GM23248 (cell line): ENCODE measurements around the gene SLU7. TPM values are rescaled to one million over a fixed set of nuclear protein-coding genes. Genes with fewer than 3 reads are reported as not detected.

Experiments used
- DNase-seq: peaks from one replicate; pipeline ENCODE4 v3.0.0-alpha.2; 2015
- H2AFZ ChIP-seq: fragments of 200-600 bp; sonication (generic); 2 replicates; pipeline ENCODE4 v1.6.1; 2016; ENCODE audit warnings: antibody characterized with exemption
- H3F3A ChIP-seq: fragments of 200-600 bp; sonication (generic); 2 replicates; pipeline ENCODE4 v1.6.1; 2016; ENCODE audit warnings: mild to moderate bottlenecking, antibody characterized with exemption, mixed run types; ENCODE audit not compliant: insufficient read depth
- H3K27ac ChIP-seq: fragments of 200-600 bp; sonication (generic); 2 replicates; pipeline ENCODE4 v1.5.1; 2016; ENCODE audit warnings: mild to moderate bottlenecking
- H3K27me3 ChIP-seq: fragments of 200-600 bp; sonication (generic); replicated peaks from 2 replicates; pipeline ENCODE4 v1.6.1; 2016; ENCODE audit warnings: mild to moderate bottlenecking; ENCODE audit not compliant: insufficient read depth
- H3K36me3 ChIP-seq: fragments of 200-600 bp; sonication (generic); 2 replicates; pipeline ENCODE4 v1.6.1; 2016; ENCODE audit warnings: low read depth, mild to moderate bottlenecking
- H3K4me1 ChIP-seq: fragments of 200-600 bp; sonication (generic); 2 replicates; pipeline ENCODE4 v1.6.1; 2016; ENCODE audit warnings: mild to moderate bottlenecking; ENCODE audit not compliant: insufficient read depth
- H3K4me2 ChIP-seq: fragments of 200-600 bp; sonication (generic); one replicate; pipeline ENCODE4 v1.6.1; 2016; ENCODE audit warnings: mild to moderate bottlenecking; ENCODE audit not compliant: unreplicated experiment
- H3K4me3 ChIP-seq: fragments of 200-600 bp; sonication (generic); 2 replicates; pipeline ENCODE4 v1.5.1; 2016; ENCODE audit warnings: mild to moderate bottlenecking
- H3K79me2 ChIP-seq: fragments of 200-600 bp; sonication (generic); 2 replicates; pipeline ENCODE4 v1.6.1; 2016; ENCODE audit warnings: mild to moderate bottlenecking; ENCODE audit not compliant: insufficient read depth
- H3K9ac ChIP-seq: fragments of 200-600 bp; sonication (generic); 2 replicates; pipeline ENCODE4 v1.6.1; 2016; ENCODE audit warnings: mild to moderate bottlenecking
- H3K9me2 ChIP-seq: fragments of 200-600 bp; sonication (generic); 2 replicates; pipeline ENCODE4 v1.6.1; 2016; ENCODE audit warnings: mixed run types, mild to moderate bottlenecking, moderate library complexity; ENCODE audit not compliant: insufficient read depth
- H3K9me3 ChIP-seq: fragments of 200-600 bp; sonication (generic); one replicate; pipeline ENCODE4 v1.6.1; 2017; ENCODE audit warnings: low read depth
- H4K20me1 ChIP-seq: fragments of 200-600 bp; sonication (generic); 2 replicates; pipeline ENCODE4 v1.6.0; 2016; ENCODE audit not compliant: insufficient read depth
- EZH2 ChIP-seq: fragments of 200-600 bp; sonication (generic); IDR thresholded peaks from 2 replicates; pipeline ENCODE4 v1.6.1; 2018; ENCODE audit warnings: antibody characterized with exemption, mild to moderate bottlenecking; ENCODE audit not compliant: insufficient read depth, poor library complexity, severe bottlenecking
- EZH2phosphoT487 ChIP-seq: fragments of 200-600 bp; sonication (generic); IDR thresholded peaks from 2 replicates; pipeline ENCODE4 v1.6.1; 2018; ENCODE audit warnings: antibody characterized with exemption, moderate library complexity, mild to moderate bottlenecking, low read depth; ENCODE audit not compliant: insufficient read depth
- WGBS, 2 experiments: methylation state at CpG; one replicate each; pipeline ENCODE4 v1.1.6; 2015 to 2017; ENCODE audit warnings: low lambda C conversion rate in 2 of 2, low coverage in 1 of 2; ENCODE audit errors: missing lambda C conversion rate in 2 of 2; 5-methylcytosine and 5-hydroxymethylcytosine counted together
- in situ Hi-C: fragments of 300-500 bp; cut with MboI; formaldehyde crosslinking; loops from 2 replicates; pipeline ENCODE4 v1.15.0; 2020
- polyA plus RNA-seq: library from polyadenylated mRNA; unstranded; fragments of >200 nt; fragmentation: Nextera tagmentation; extraction: Ambion mirVana; gene quantifications from 2 replicates; pipeline ENCODE4 v1.2.1, GENCODE V29; 2016
- total RNA-seq: library from RNA; depleted of rRNA; stranded (reverse); fragments of >200 nt; shearing (Covaris generic); gene quantifications from 2 replicates; pipeline ENCODE4 v1.2.3, GENCODE V29; 2014; rRNA removed

Gene SLU7
- total RNA-seq (32.1 and 52.2 TPM in 2 replicates), polyA plus RNA-seq (54.3 and 66.3 TPM in 2 replicates)

DNA sequence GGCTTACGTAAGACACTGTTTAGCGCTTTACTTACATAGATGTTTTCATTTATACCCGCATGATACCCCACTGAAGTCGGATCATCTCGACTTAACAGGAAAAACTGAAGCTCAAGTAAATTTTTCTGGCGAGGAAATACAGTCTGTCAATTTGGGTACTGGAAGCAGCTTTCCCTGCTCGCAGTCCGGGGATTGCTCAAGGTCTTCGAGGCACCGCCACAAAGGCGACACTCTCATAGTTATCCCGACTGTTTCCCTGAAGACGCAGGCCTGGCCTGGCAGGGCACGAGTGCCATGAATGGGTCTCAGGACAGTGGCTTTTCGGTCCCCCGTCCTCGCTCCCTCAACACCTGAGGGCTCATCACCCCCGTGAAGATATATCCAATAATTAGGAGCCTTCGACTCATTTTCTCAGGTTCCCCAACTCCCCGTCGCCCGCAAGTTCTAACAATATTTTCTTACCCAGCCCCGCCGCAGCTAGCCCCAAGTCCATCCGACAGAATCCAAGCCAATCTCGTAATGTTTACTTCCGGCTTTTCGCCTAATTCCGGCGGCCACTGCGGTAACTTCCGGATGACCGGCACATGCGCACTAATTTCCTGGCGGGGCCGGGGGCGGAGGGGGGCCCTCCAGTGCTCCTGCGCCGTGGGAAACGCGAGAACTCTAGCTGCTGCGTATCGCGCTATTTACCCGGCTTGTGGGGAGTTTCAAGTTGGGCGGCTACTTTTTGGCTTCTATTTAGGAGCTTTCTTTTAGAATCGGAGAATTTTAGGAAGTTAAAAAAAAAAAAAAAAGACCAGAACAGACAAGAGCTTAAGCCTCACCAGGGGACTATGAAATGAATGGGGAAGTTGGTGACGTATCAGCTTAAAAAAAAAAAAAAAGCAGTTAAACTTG lies at the start of gene SLU7:
TSS of gene SLU7 (minus strand) at position 521 of the 897 bp plus-strand sequence. CDS start 3,787 bp downstream, outside the sequence.
- H3K27ac ChIP-seq, result peak within 1 kb of the TSS; percentile 86
- no peaks in the 10 kb centered on the region for H3K9me3 ChIP-seq
- TF ChIP-seq EZH2 (no peak), EZH2phosphoT487 (no peak)
- DNase-seq, result peak; percentile 99
- peak within 1 kb of the TSS; percentile 86 for H2AFZ ChIP-seq
- peaks cover 5% of the 10 kb centered on the region for H3K36me3 ChIP-seq
- peaks cover 36% of the 10 kb centered on the region for H3K4me1 ChIP-seq
- 1% methylated on average over 48 of the region's 48 CpGs for WGBS, 2 experiments
- in situ Hi-C loops, result no loop called here
- no peaks in the 10 kb centered on the region for H3K27me3 ChIP-seq
- H3K79me2 ChIP-seq, result peaks cover 60% of the 10 kb centered on the region
- peak within 1 kb of the TSS; percentile 97 for H3K9ac ChIP-seq
- peak within 1 kb of the TSS; percentile 96 for H3K4me2 ChIP-seq
- no peaks in the 10 kb centered on the region for H4K20me1 ChIP-seq
- peaks cover 14% of the 10 kb centered on the region for H3F3A ChIP-seq
- no peaks in the 10 kb centered on the region for H3K9me2 ChIP-seq
- H3K4me3 ChIP-seq, result peak within 1 kb of the TSS; percentile 91

DNA sequence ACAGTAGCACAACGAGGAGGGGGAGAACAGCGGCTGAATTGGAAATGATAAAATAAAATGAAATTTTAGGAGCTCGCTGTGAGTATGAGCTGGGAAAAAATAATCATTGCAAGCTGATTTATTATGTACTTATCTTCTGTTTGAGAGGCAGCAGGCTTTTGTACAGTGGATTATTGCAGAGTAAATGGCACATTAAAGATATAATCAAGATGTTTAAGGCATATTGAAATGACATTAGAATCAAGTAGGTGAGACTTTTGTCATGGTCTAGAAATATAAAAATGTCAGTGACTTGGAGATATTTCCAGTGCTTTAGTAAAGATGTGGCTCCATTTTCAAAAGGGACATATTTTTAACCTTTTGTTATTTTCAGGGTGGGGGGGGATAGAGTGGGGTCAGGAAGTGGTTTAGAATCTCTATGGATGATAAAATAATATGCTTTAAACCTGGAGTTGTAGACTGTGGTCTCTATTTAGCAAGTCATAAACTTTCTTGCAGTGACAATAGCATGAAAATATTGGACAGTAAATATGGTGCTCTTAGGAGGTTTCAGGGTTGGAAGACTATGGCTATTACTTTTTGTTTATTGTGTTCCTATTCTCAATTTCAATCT lies 49.6 kb upstream of the SLU7 start:
- H3F3A ChIP-seq, result peaks cover 20% of the 10 kb centered on the region
- H3K36me3 ChIP-seq, result no peaks in the 10 kb centered on the region
- no peaks in the 10 kb centered on the region for H3K79me2 ChIP-seq
- peak overlapping the region; percentile 63 for H3K4me3 ChIP-seq
- no peak for TF ChIP-seq EZH2phosphoT487
- TF ChIP-seq EZH2, result no peak
- H4K20me1 ChIP-seq, result no peaks in the 10 kb centered on the region
- H3K27me3 ChIP-seq, result no peaks in the 10 kb centered on the region
- no peak overlapping the region for H3K9ac ChIP-seq
- no peak for DNase-seq
- peak overlapping the region; percentile 81 for H2AFZ ChIP-seq
- no peak overlapping the region for H3K27ac ChIP-seq
- peaks cover 29% of the 10 kb centered on the region for H3K4me1 ChIP-seq
- H3K9me3 ChIP-seq, result no peaks in the 10 kb centered on the region
- peak overlapping the region; percentile 81 for H3K4me2 ChIP-seq
- no peaks in the 10 kb centered on the region for H3K9me2 ChIP-seq
- WGBS, 2 experiments, result 24 to 29% methylated on average over 3 of the region's 3 CpGs
- in situ Hi-C loops, result no loop called here

DNA sequence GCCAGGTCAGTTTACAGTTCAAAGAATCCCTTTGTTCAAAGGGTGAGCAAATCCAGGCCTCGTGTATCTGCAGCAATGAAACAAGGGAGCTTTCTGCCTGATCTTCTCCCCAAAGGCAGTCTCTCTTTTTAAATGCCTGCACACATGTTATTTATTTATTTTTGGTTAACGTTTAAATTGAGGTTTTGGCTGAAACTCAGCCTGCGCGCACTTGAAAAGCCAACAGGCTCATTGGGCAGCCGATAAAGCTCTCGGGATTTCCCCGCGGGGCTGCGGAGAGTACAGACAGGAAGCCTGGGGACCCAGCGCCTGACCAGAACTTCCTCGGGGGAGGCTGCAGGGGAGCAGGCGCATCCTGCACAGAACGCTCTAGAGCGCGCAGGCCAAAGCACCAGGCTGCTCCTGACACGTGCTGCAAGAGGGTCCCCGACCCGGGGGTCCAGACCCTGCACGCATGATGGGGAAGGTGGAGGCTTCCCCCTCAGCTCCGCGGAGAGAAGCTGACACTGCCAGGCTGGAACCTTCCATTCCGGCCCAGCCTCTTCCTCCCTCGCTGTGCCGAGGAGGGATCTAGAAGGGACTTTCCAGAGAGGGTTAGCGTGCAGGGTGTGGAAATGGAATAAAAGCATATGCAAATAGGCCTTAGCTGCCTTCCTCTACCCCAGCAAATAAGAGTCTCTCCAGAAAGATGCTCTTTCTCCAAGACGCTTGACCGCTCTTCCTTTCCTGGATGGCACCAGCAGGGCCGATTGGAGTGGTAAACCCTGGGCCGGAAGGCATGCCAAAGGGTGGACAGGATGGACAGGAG lies 48.9 kb upstream of the SLU7 start:
- 5% methylated on average over 29 of the region's 29 CpGs for WGBS, 2 experiments
- H3K27ac ChIP-seq, result peak overlapping the region; percentile 11; the same call in 1 of the 2 replicates
- peak; percentile 67 for DNase-seq
- peak overlapping the region; percentile 81 for H2AFZ ChIP-seq
- H3K4me1 ChIP-seq, result peaks cover 31% of the 10 kb centered on the region
- H3K36me3 ChIP-seq, result no peaks in the 10 kb centered on the region
- TF ChIP-seq EZH2, result no peak
- TF ChIP-seq EZH2phosphoT487, result no peak
- no peaks in the 10 kb centered on the region for H3K9me3 ChIP-seq
- H3K4me3 ChIP-seq, result peak overlapping the region; percentile 63
- no peaks in the 10 kb centered on the region for H3K79me2 ChIP-seq
- peak overlapping the region; percentile 30 for H3K9ac ChIP-seq
- no peaks in the 10 kb centered on the region for H3K27me3 ChIP-seq
- H3F3A ChIP-seq, result peaks cover 23% of the 10 kb centered on the region
- in situ Hi-C loops, result no loop called here
- H3K4me2 ChIP-seq, result peak overlapping the region; percentile 81
- no peaks in the 10 kb centered on the region for H3K9me2 ChIP-seq
- no peaks in the 10 kb centered on the region for H4K20me1 ChIP-seq
